Inflammatory macrophage treated with lipopolysaccharide for 4 hours (primary cell): ENCODE data around the gene NT5M.

ENCODE experiments used
- DNase-seq: peaks from one replicate; pipeline ENCODE4 v3.0.0-alpha.2; 2020

Gene NT5M

GRCh38 chr17:17343896-17344506, 40.8 kb downstream of the NT5M start:
- DNase-seq: no peak

- no peak for DNase-seq
Measured at GRCh38 chr17:17344507-17345293, 41.5 kb downstream of the NT5M start.

DNA sequence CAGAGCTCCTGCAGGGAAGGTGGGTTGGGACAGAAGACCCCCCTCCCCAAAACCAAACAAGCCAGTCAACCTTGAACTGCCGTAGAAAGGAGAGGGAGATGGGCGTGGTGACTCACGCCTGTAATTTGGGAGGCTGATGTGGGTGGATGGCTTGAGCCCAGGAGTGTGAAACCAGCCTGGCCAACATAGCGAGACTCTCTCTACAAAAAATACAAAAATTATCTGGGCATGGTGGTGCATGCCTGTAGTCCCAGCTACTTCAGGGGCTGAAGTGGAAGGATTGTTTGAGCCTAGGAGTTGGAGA, 42.1 kb downstream of the NT5M start:
- no peak for DNase-seq

- no peak for DNase-seq
Measured at GRCh38 chr17:17345686-17346427, 42.7 kb downstream of the NT5M start.

- peak; percentile 16 for DNase-seq
Measured at GRCh38 chr17:17346428-17347233, 43.5 kb downstream of the NT5M start.

GRCh38 chr17:17347234-17347955, 44.2 kb downstream of the NT5M start:
- DNase-seq: no peak

DNA sequence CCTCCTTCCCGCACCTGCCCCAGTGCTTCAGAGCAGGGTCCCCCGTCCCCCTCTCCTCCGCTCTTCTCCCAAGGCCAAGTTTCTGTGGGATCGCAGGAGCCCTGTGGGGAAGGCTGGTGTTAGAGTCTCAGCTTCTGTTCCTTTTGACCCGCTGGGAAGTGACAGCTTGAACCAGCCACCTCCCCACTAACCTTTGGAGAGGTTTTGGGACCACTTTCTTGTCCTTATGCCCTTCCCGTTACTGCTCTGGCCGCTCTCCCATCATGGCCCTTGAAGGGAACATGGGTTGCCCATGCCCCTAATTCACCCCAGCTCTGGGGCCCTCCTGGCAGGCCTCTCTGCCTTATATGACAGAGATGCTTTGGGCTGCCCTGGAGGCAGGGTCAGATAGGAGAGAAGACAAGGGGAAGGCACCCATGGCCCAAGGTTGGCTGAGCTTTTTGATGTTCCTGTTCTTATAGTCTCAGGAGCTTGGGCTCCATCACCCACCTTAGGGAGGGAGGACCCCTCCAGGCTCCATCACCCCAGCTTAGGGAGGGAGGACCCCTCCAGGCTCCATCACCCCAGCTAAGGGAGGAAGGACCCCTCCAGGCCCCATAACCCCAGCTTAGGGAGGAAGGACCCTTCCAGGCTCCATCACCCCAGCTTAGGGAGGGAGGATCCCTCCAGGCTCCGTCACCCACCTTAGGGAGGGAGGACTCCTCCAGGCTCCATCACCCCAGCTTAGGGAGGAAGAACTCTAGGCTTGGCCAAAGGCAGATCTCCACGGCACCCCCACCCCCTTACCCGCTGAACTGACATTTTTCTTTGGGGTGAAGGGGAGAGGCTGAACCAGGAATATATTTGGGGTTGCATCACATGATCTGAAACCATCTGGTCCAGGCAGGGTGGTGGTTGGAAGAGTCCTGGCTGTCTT, 45.0 kb downstream of the NT5M start:
- DNase-seq: no peak

DNA sequence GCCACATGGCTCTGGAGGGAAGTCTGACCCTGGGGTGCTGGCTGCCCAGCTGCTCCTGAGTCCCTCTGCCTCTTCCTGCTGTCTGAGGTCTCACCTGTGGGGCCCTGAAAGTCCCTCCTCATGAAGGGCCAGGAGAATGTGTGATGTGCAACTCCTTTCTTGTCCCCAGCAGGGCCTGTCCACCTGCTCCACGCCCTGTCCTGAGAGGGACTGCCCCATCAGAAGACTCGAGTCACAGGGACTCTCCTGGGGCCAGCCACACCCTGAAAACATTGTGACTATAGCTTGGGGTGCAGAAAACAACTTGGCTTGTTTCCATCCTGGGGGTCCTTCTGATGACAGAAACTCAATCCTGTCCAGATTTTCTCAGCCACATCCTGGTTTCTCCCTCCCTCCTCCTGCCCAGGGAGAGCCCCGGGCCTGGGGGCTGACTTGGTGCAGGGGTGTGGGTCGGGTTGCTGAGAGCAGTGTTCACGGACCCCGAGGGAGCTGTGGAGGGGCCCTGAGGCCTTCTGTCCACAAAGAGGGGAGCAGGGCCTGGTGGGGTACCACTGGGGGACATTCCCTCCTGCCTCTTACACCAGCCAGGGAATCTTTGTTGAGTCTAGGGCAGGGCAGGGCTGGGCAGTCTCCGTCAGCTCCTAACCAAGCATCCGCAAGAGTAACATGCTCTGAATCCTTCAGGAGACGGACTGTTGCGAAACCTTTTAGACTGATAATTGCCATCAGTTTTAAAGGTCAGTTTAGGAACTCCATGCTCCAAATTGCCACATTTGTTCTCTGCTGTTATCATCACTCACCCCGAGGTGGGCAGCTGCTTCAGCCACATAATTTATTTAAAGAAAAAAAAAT, 45.9 kb downstream of the NT5M start:
- DNase-seq: no peak

GRCh38 chr17:17349724-17350106, 46.5 kb downstream of the NT5M start:
- DNase-seq: no peak

DNA sequence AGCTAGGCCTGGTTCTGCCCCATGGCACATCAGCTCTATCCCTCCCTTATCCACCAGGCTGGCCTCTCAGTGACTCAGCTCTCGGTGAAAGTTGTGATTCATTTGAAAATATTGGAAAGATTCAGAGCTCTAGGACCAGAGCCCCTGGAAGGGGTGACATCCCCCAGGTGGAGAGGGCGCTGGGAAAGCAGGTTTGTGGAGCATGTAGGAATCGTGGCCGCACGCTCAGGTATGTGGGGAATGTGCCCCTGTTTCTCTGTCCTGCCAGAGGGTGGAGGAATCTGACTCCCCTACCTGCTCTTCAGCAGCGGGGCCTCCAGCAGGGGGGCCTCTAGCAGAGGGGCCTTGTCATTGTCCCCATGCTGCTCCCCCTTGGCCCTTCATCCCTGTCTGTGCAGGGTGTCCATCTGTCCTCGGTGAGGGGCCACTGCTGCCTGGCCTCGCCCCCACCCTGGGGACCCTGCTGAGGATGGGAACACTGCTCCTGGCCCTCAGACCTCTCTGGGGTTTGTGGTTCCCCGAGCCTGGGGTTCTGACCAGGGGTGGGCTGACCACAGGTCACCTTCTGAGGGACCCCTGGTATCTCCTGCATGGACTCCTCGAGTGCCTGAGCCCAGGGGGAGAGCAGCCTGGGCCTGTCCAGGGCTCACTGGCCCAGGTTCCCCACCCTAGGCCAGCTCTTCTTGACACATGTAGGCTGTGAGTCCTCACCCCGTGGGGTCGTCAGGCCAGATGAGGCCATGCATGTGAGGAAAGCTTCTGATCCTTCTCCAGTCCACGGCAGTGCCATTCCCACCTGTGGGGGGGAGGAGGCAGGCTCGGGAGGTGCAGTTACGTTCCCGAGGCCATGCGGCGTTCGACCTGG, 47.5 kb downstream of the NT5M start:
- DNase-seq: no peak

DNA sequence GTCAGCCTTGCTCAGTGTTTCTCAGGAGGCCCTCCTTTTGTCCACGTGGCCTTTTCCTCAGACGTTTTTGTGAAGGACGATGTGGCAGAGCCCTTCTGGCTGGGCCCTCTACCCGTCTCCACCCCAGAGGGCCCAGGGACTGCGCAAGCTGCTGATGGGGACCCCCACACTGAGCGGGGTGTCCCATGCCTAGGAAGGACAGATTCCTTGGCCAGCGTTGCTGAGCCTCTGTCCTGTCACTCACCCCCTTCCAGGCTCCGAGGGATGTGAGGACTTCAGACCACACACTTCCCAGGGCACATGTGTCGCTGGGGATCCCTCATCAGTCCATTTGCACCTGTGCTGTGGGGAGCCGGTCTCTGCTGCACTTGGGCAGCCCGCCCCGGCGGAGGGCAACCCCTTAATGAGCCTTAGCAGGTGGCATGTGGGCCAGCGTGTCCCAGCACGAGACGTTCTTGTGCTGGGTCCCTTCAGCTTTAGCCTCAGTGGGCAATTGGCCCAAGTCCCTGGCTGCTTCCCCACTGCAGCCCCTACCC, 48.3 kb downstream of the NT5M start:
- DNase-seq: no peak

DNA sequence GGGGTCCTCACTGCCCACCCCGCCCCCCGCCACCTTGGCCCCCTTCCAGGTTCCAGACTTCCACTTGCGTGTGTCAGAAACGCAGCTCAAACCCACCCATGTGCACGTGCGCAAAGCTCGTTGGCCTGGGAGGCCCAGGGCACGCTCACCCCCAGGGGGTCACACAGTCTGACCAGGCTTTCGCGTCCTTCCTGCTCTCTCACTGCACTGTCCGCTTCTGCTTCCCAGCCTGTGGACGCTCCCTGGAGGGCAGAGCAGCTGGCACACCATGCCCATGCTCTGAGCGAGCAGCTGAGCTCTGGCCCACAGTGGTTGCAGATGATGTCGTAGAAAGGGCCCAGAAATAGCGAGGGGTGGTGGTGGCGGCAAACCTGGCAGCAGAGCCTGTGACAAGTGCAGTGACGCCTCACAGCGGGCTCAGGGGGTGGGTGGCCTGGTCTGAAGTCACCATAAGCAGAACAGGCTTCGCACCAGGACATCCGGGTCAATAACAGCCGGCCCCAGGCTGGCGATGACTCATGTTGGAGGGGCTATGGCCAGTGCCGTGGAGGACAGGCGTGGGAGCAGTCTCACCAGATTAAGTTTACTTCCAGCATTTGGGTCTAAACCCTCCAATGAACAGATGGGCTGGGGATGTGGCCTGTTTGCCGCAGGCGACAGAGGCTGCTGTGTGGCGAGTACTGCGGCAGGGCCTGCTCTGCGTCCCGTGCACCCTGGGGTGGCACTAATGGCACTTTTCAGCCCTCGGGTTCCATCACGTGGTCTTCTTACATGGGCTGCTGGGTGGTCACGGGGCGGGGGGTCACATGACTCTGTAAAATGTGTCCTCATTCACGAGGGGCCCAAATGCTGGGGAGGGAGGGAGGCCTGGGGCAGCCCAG, 49.0 kb downstream of the NT5M start:
- no peak for DNase-seq

DNA sequence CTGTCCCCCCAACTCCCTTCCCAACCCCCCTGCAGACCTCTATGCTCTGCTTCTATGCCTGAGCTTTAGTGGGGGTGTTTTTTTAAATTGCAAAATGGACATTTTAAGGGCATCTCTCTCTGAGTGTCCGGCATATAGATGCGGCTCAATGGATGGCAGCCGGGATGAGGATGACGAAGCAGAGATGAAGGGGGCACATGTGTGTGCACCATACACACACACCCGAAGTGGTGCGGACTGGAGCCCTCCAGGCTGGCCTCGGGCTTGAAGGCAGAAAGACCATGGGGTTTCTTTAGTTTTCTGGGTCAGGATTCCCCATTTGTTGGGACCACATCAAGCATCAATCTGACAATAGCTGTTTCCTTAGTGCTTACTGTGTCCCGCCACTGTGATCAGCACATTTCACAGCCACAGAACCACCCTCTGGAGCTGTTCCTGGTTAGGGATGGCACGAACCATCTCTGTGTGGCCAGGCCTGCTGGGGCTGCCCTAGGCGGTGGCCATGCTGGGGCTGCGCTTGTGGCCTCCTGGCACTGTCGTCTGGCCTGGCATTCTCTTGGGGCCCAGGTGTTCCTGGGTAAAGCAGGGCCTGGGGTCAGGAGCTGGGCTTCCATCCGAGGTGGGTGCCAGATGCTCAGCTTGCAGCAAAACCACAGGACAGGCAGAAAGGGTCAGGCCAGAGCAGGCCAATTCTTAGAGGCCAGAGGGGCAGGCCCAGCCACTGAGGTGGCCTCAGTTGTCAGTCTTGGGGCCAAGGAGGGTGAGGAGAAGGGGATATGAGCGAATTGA, 49.9 kb downstream of the NT5M start:
- DNase-seq: no peak

GRCh38 chr17:17353625-17354484, 50.7 kb downstream of the NT5M start:
- no peak for DNase-seq

DNA sequence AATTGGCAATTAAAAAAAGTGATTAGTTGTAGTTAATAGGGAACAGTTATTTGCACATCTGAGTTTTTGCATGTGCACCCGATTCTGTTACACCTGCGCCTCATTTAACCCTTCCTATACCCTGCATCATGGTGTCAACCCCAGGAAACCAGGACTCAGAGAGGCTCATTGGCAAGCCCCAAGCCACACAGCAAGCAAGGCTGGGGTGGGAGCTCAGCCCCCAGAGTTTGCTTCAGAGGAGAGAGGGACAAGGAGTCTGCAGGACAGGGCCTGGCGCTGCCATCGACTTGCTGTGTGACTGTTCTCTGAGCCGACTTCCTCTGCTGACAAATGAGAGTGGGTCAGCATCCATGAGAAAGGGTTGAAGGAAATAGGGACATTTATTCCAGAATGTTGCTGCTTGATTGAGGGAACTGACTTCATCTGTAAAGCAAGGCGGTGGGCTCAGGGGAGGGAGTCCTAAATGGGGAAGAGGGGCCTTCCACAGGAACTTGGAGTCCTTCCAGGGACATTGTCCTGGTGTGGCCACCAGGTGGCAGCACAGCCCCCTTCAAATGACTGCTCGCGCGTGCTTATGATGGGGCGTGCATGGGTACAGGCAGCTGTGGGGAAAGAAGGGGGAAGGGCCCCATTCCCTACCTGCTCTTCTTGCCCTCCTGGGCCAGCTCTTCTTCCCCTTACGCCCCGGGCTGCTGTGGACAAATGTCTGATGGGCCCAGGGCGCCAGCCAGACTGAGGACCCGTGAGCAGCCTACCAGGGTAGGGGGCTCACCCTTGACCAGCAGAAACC, 51.6 kb downstream of the NT5M start:
- peak; percentile 76 for DNase-seq
